H1 (cell line): ENCODE data around the gene NFASC. TPM values are rescaled to one million over a fixed set of nuclear protein-coding genes. Genes with fewer than 3 reads are reported as not detected.

ENCODE experiments used
- CTCF ChIA-PET: fragments of 300-600 bp; sonication (Branson Sonifier 250); formaldehyde crosslinking; loops from one replicate; lab custom pipeline; 2021; ENCODE audit not compliant: partially characterized antibody; lab: Charles Lee
- POLR2A ChIA-PET: fragments of 300-600 bp; sonication (Branson Sonifier 250); formaldehyde crosslinking; loops from one replicate; lab custom pipeline; 2021; ENCODE audit warnings: inconsistent platforms; ENCODE audit not compliant: partially characterized antibody; lab: Charles Lee
- DNase-seq, 2 experiments: peaks; one replicate each; pipeline versions ENCODE4 v3.0.0 to v3.0.0-alpha.2; 2010 to 2022; ENCODE audit warnings: low spot score in 2 of 2, low read depth in 1 of 2, mixed read lengths in 1 of 2
- FAIRE-seq: peaks from 2 replicates; lab custom pipeline; 2011; peaks lifted over from hg19 to GRCh38; lab: Jason Lieb, UNC
- H2AFZ ChIP-seq: 2 replicates; pipeline ENCODE4 v1.8.1; 2012; ENCODE audit warnings: low read length, inconsistent platforms
- H2AK5ac ChIP-seq: 2 replicates; pipeline ENCODE4 v1.6.1; 2013; ENCODE audit warnings: low read depth, low read length
- H2BK120ac ChIP-seq: replicated peaks from 2 replicates; pipeline ENCODE3; 2013; ENCODE audit warnings: low read depth, low read length, inconsistent platforms
- H2BK12ac ChIP-seq: 2 replicates; pipeline ENCODE4 v1.6.1; 2013; ENCODE audit warnings: low read depth, low read length
- H2BK15ac ChIP-seq: 2 replicates; pipeline ENCODE4 v1.6.1; 2013; ENCODE audit warnings: low read length
- H2BK20ac ChIP-seq: 2 replicates; pipeline ENCODE4 v1.6.1; 2013; ENCODE audit warnings: low read length
- H2BK5ac ChIP-seq: 2 replicates; pipeline ENCODE4 v1.6.1; 2013; ENCODE audit warnings: low read depth, low read length
- H3K14ac ChIP-seq: 2 replicates; pipeline ENCODE4 v1.6.1; 2013; ENCODE audit warnings: inconsistent platforms; ENCODE audit not compliant: insufficient read length
- H3K18ac ChIP-seq: 2 replicates; pipeline ENCODE4 v1.6.1; 2013; ENCODE audit warnings: low read length; ENCODE audit errors: extremely low read depth
- H3K23ac ChIP-seq: 2 replicates; pipeline ENCODE4 v1.6.1; 2013; ENCODE audit warnings: inconsistent platforms; ENCODE audit not compliant: insufficient read length
- H3K23me2 ChIP-seq: 2 replicates; pipeline ENCODE4 v1.6.1; 2013; ENCODE audit warnings: low read depth, low read length
- H3K27ac ChIP-seq: 2 replicates; pipeline ENCODE4 v1.6.1; 2011; ENCODE audit warnings: low read depth, low read length, inconsistent platforms
- H3K27me3 ChIP-seq, 4 experiments: replicated peaks in 1 of 4; 1 replicate in 1 of 4; 2 replicates in 3 of 4; pipeline versions ENCODE4 v1.6.1 to v1.8.1; 2011 to 2013; ENCODE audit warnings: low read length in 3 of 4, mild to moderate bottlenecking in 3 of 4, inconsistent platforms in 2 of 4, mixed read lengths in 2 of 4, moderate library complexity in 1 of 4; ENCODE audit not compliant: control insufficient read depth in 3 of 4, insufficient read depth in 3 of 4; ENCODE audit errors: extremely low read depth in 1 of 4
- H3K36me3 ChIP-seq, 4 experiments: 2 replicates each; pipeline versions ENCODE4 v1.6.1 to v1.8.1; 2011 to 2013; ENCODE audit warnings: mild to moderate bottlenecking in 4 of 4, low read length in 3 of 4, moderate library complexity in 2 of 4, control low read depth in 1 of 4, inconsistent platforms in 1 of 4; ENCODE audit not compliant: insufficient read depth in 4 of 4, control insufficient read depth in 2 of 4
- H3K4ac ChIP-seq: replicated peaks from 2 replicates; pipeline ENCODE3; 2013; ENCODE audit warnings: low read length, low read depth, mixed read lengths, inconsistent platforms; ENCODE audit not compliant: insufficient read length
- H3K4me1 ChIP-seq, 4 experiments: replicated peaks in 1 of 4; 1 replicate in 1 of 4; 2 replicates in 3 of 4; pipeline versions ENCODE4 v1.6.1 to v1.8.1; 2011 to 2013; ENCODE audit warnings: low read length in 3 of 4, inconsistent platforms in 2 of 4, mixed read lengths in 1 of 4; ENCODE audit not compliant: insufficient read depth in 4 of 4, control insufficient read depth in 3 of 4
- H3K4me2 ChIP-seq, 2 experiments: 2 replicates each; pipeline versions ENCODE4 v1.6.1 to v1.8.1; 2011 to 2013; ENCODE audit warnings: low read depth in 2 of 2, low read length in 2 of 2, control low read depth in 1 of 2, inconsistent platforms in 1 of 2, mild to moderate bottlenecking in 1 of 2; ENCODE audit not compliant: insufficient read depth in 1 of 2
- H3K4me3 ChIP-seq, 4 experiments: fragments of 200-600, 300-600 bp in 1 of 4; sonication (generic), shearing (Covaris generic), sonication (Bioruptor Twin) in 1 of 4; 2 replicates each; pipeline versions ENCODE4 v1.5.1 to v1.8.1; 2011 to 2016; ENCODE audit warnings: low read length in 4 of 4, low read depth in 3 of 4, control low read depth in 2 of 4, inconsistent platforms in 2 of 4, mild to moderate bottlenecking in 2 of 4, mixed read lengths in 1 of 4, moderate library complexity in 1 of 4; ENCODE audit not compliant: insufficient read depth in 2 of 4; ENCODE audit errors: extremely low read depth in 1 of 4
- H3K56ac ChIP-seq: replicated peaks from 2 replicates; pipeline ENCODE3; 2013; ENCODE audit warnings: low read depth, mild to moderate bottlenecking, mixed read lengths, low read length, inconsistent platforms; ENCODE audit not compliant: insufficient read length
- H3K79me1 ChIP-seq: 2 replicates; pipeline ENCODE4 v1.6.1; 2013; ENCODE audit warnings: low read depth, low read length, control low read depth
- H3K79me2 ChIP-seq, 2 experiments: 2 replicates each; pipeline versions ENCODE4 v1.6.1 to v1.8.1; 2012 to 2013; ENCODE audit warnings: low read length in 2 of 2, mild to moderate bottlenecking in 2 of 2, inconsistent platforms in 1 of 2; ENCODE audit not compliant: insufficient read depth in 2 of 2, control insufficient read depth in 1 of 2
- H3K9ac ChIP-seq, 4 experiments: replicated peaks in 1 of 4; 1 replicate in 1 of 4; 2 replicates in 3 of 4; pipeline versions ENCODE4 v1.6.1 to v1.8.1; 2011 to 2013; ENCODE audit warnings: low read depth in 3 of 4, low read length in 3 of 4, control low read depth in 2 of 4, mild to moderate bottlenecking in 2 of 4, moderate library complexity in 2 of 4, inconsistent platforms in 1 of 4; ENCODE audit errors: extremely low read depth in 1 of 4
- H3K9me3 ChIP-seq, 2 experiments: 2 replicates each; pipeline versions ENCODE4 v1.6.1 to v1.8.1; 2012 to 2013; ENCODE audit warnings: mild to moderate bottlenecking in 2 of 2, moderate library complexity in 2 of 2, control low read depth in 1 of 2, inconsistent platforms in 1 of 2, low read depth in 1 of 2, low read length in 1 of 2, mixed read lengths in 1 of 2; ENCODE audit not compliant: insufficient read depth in 2 of 2
- H4K20me1 ChIP-seq, 2 experiments: replicated peaks in 1 of 2; 2 replicates each; pipeline versions ENCODE3 to v1.8.1; 2011 to 2013; ENCODE audit warnings: inconsistent platforms in 2 of 2, low read length in 2 of 2, mild to moderate bottlenecking in 1 of 2; ENCODE audit not compliant: insufficient read depth in 2 of 2, control insufficient read depth in 1 of 2
- H4K5ac ChIP-seq: 2 replicates; pipeline ENCODE4 v1.6.1; 2013; ENCODE audit warnings: low read length, low read depth, mixed read lengths, inconsistent platforms; ENCODE audit not compliant: insufficient read length
- H4K8ac ChIP-seq: 2 replicates; pipeline ENCODE4 v1.8.0; 2013; ENCODE audit warnings: mild to moderate bottlenecking, moderate library complexity, low read length, inconsistent platforms; ENCODE audit not compliant: insufficient read depth; ENCODE audit errors: extremely low read depth
- H4K91ac ChIP-seq: replicated peaks from 2 replicates; pipeline ENCODE3; 2013; ENCODE audit warnings: low read length, mixed read lengths, inconsistent platforms; ENCODE audit not compliant: insufficient read length
- GTF2F1 ChIP-seq: IDR thresholded peaks from 2 replicates; pipeline ENCODE4 v1.6.1; 2012; ENCODE audit warnings: low read depth, low read length, improper control_type of control experiment, borderline replicate concordance
- SIX5 ChIP-seq: IDR thresholded peaks from 2 replicates; pipeline ENCODE4 v1.6.1; 2011; ENCODE audit warnings: mild to moderate bottlenecking, low read depth, low read length
- USF2 ChIP-seq: IDR thresholded peaks from 2 replicates; pipeline ENCODE4 v1.6.1; 2011; ENCODE audit warnings: low read length, improper control_type of control experiment
- polyA plus RNA-seq, 7 experiments: library from polyadenylated mRNA; depleted of rRNA in 3 of 7; stranded (reverse) in 5 of 7; unstranded in 2 of 7; fragments of >200 nt in 5 of 7; fragments of 200-250 nt in 2 of 7; gene quantifications; 1 replicate in 5 of 7; 2 replicates in 1 of 7; 4 replicates in 1 of 7; pipeline versions ENCODE4 v1.2.1 to v1.2.3, GENCODE V29; 2011 to 2013; ENCODE audit warnings: missing spikeins in 2 of 7, mixed read lengths in 2 of 7
- total RNA-seq: library from RNA; stranded (reverse); fragmentation: NEBNext Ultra II Directional; extraction: Animal tissue kit (Norgen Biotek cat#: 25700); gene quantifications from 2 replicates; pipeline ENCODE4 v1.2.1, GENCODE V29; 2021

NFASC gene
- total and polyA plus RNA-seq, 2 of the 8 experiments (the other 6 are each of a cell fraction or from before 2014, with no cell fraction given) = 5.0 to 15.2 TPM

- Histone ChIP-seq H2AFZ (no peak overlapping the region), H3K9ac (no peak overlapping the region), H3K27ac (no peak overlapping the region), H2BK12ac (no peak overlapping the region), H3K79me2 (no peaks in the 10 kb centered on the region), H3K4ac (no peak overlapping the region), H3K23me2 (no peaks in the 10 kb centered on the region), H2BK20ac (no peak overlapping the region), H3K27me3 (no peaks in the 10 kb centered on the region), H2BK15ac (no peak overlapping the region), H3K4me2 (no peak overlapping the region), H4K5ac (no peak overlapping the region), H4K8ac (no peak overlapping the region), H3K56ac (no peak overlapping the region), H3K79me1 (no peaks in the 10 kb centered on the region)
- POLR2A ChIA-PET = no interaction called here
- no peak for DNase-seq
- no peak for TF ChIP-seq USF2
- no peak for TF ChIP-seq SIX5
- no peak for TF ChIP-seq GTF2F1
- TF ChIP-seq, all 59 proteins: peak for 0
- Histone ChIP-seq H2BK120ac (no peak overlapping the region), H3K4me3 (no peak overlapping the region), H3K4me1 (peaks cover 0 to 5% (median under 1%) of the 10 kb centered on the region in 4 experiments; a peak in 1 of 7 replicates), H3K23ac (no peak overlapping the region), H3K9me3 (no peaks in the 10 kb centered on the region), H2AK5ac (no peak overlapping the region), H3K14ac (no peak overlapping the region), H4K91ac (no peak overlapping the region), H4K20me1 (no peaks in the 10 kb centered on the region), H2BK5ac (no peak overlapping the region), H3K18ac (no peak overlapping the region), H3K36me3 (no peaks in the 10 kb centered on the region; a peak in 1 of 8 replicates)
- no peak for FAIRE-seq
- CTCF ChIA-PET = interaction anchor here (1.2 to 1.6 kb wide), 3 partner anchors 23 to 31 kb away, joined by 3 to 4 read pairs (median 4); partner anchors contain the start of gene NFASC
Measured at GRCh38 chr1:204894031-204894430, 23.4 kb downstream of the NFASC start.
